GM12878 (cell line): Measurements from ENCODE around the gene KIF9.

ENCODE experiments used
- ASH2L ChIP-seq: fragments of 300-600, 200-600 bp; sonication (generic); IDR thresholded peaks from 2 replicates; pipeline ENCODE4 v1.6.1; 2017; ENCODE audit warnings: low read depth, mild to moderate bottlenecking, borderline replicate concordance
- BACH1 ChIP-seq: fragments of 450-650 bp; IDR thresholded peaks from 2 replicates; pipeline ENCODE4 v1.6.1; 2017; ENCODE audit warnings: mild to moderate bottlenecking, borderline replicate concordance
- BMI1 ChIP-seq: fragments of 450-650 bp; IDR thresholded peaks from 2 replicates; pipeline ENCODE4 v1.6.1; 2016; ENCODE audit warnings: mild to moderate bottlenecking, moderate library complexity, borderline replicate concordance
- CEBPZ ChIP-seq: fragments of 150-350 bp; IDR thresholded peaks from 2 replicates; pipeline ENCODE4 v1.6.1; 2016; ENCODE audit warnings: low read depth, low read length
- CHD1 ChIP-seq: IDR thresholded peaks from 2 replicates; pipeline ENCODE4 v1.6.1; 2012; ENCODE audit warnings: low read depth, low read length, improper control_type of control experiment
- CTCF ChIP-seq, 3 experiments: IDR thresholded peaks in 2 of 3; conservative IDR thresholded peaks in 1 of 3; 2 replicates each; pipeline ENCODE4 v1.5.1; 2011; ENCODE audit warnings: low read depth in 3 of 3, low read length in 3 of 3, mild to moderate bottlenecking in 3 of 3, control low read depth in 2 of 3, moderate library complexity in 2 of 3, inconsistent platforms in 1 of 3, mixed read lengths in 1 of 3; ENCODE audit not compliant: control insufficient read depth in 2 of 3, insufficient read depth in 1 of 3; ENCODE audit errors: extremely low read depth in 1 of 3
- EZH2 ChIP-seq: IDR thresholded peaks from 2 replicates; pipeline ENCODE4 v1.6.1; 2012; ENCODE audit warnings: low read depth, mild to moderate bottlenecking, control low read depth, inconsistent platforms, low read length, borderline replicate concordance; ENCODE audit not compliant: control insufficient read depth
- POLR2A ChIP-seq: IDR thresholded peaks from 2 replicates; pipeline ENCODE4 v1.6.1; 2011; ENCODE audit warnings: low read depth, mild to moderate bottlenecking, low read length
- POU2F2 ChIP-seq: IDR thresholded peaks from 3 replicates; pipeline ENCODE4 v1.6.1; 2011; ENCODE audit warnings: low read depth, mild to moderate bottlenecking, low read length, borderline replicate concordance
- REST ChIP-seq: IDR thresholded peaks from 2 replicates; pipeline ENCODE4 v1.6.1; 2012; ENCODE audit warnings: mild to moderate bottlenecking, low read depth, low read length
- SUZ12 ChIP-seq: fragments of 200-600 bp; sonication (generic); IDR thresholded peaks from one replicate; pipeline ENCODE4 v1.6.1; 2018; ENCODE audit warnings: antibody characterized with exemption, mild to moderate bottlenecking; ENCODE audit not compliant: unreplicated experiment
- ZNF207 ChIP-seq: fragments of 450-650 bp; IDR thresholded peaks from 2 replicates; pipeline ENCODE4 v1.6.1; 2014; ENCODE audit warnings: antibody characterized with exemption, mild to moderate bottlenecking, borderline replicate concordance
- ZNF384 ChIP-seq: IDR thresholded peaks from 2 replicates; pipeline ENCODE4 v1.6.1; 2012; ENCODE audit warnings: low read depth, mild to moderate bottlenecking, low read length, improper control_type of control experiment, borderline replicate concordance

- TF ChIP-seq CHD1 (no peak), ASH2L (no peak), CTCF (IDR thresholded peaks at IDR 0.05 in 2 of 3, conservative IDR thresholded peaks at IDR 0.05 in 1 of 3; ENCODE audit: control insufficient read depth in 2 of 3, extremely low read depth in 1 of 3, insufficient read depth in 1 of 3, low read depth in 3 of 3, low read length in 3 of 3) (no peak), SUZ12 (no peak), EZH2 (no peak), REST (no peak), ZNF384 (no peak), ZNF207 (no peak), POLR2A (no peak), BACH1 (no peak), BMI1 (no peak), POU2F2 (no peak), CEBPZ (no peak)
Measured at GRCh38 chr3:47323431-47324277, 41.1 kb upstream of the KIF9 start.
